Right lobe of liver (tissue), 6 donors: Measurements from ENCODE around the gene TFF2. TPM values are rescaled to one million over a fixed set of nuclear protein-coding genes. Genes with fewer than 3 reads are reported as not detected.

Experiments used
- ATAC-seq, 4 donors: fragments of 200-7000 bp; cut with Tn5 transposase; one replicate each; pipeline ENCODE4 v1.9.1; 2020; ENCODE audit warnings: mild to moderate bottlenecking in 4 of 4, moderate library complexity in 4 of 4
- DNase-seq, 3 donors: peaks; one replicate each; pipeline ENCODE4 v3.0.0-alpha.2; 2020
- H3K27ac ChIP-seq, 3 donors: fragments of 200-600 bp; one replicate each; pipeline ENCODE4 v1.8.0; 2022
- H3K27me3 ChIP-seq, 2 donors: fragments of 200-600 bp; one replicate each; pipeline ENCODE4 v1.8.0; 2022
- H3K36me3 ChIP-seq, 4 donors: fragments of 200-600 bp; sonication (generic) in 1 of 4; one replicate each; pipeline versions ENCODE4 v1.5.1 to v1.8.0; 2017 to 2022; ENCODE audit warnings: control low read depth in 1 of 4
- H3K4me1 ChIP-seq, 4 donors: fragments of 200-600 bp; sonication (generic) in 1 of 4; one replicate each; pipeline versions ENCODE4 v1.5.1 to v1.8.0; 2017 to 2022; ENCODE audit warnings: control low read depth in 1 of 4
- H3K4me3 ChIP-seq, 3 donors: fragments of 200-600 bp; one replicate each; pipeline ENCODE4 v1.8.0; 2022
- H3K9me3 ChIP-seq, 4 donors: fragments of 200-600 bp; sonication (generic) in 1 of 4; one replicate each; pipeline versions ENCODE4 v1.5.1 to v1.8.0; 2017 to 2022; ENCODE audit warnings: control low read depth in 1 of 4
- POLR2A ChIP-seq: fragments of 450-650 bp; IDR thresholded peaks from one replicate; pipeline ENCODE4 v1.6.1; 2017; ENCODE audit warnings: antibody characterized with exemption, mild to moderate bottlenecking
- WGBS: methylation state at CpG from one replicate; pipeline ENCODE4 v1.1.6; 2018; ENCODE audit warnings: low coverage, low lambda C conversion rate; ENCODE audit not compliant: insufficient coverage; ENCODE audit errors: missing lambda C conversion rate; 5-methylcytosine and 5-hydroxymethylcytosine counted together
- intact Hi-C, 2 donors: fragments of 100-400 bp; cut with DNase I; formaldehyde crosslinking; loops; one replicate each; pipeline versions ENCODE4 v1.11.2 to v1.14.1; 2022
- total RNA-seq, 6 experiments: library from RNA; depleted of rRNA in 2 of 6; stranded (reverse); fragments of >200 nt in 2 of 6; fragmentation: NEBNext Ultra II Directional in 3 of 6; extraction: Animal tissue kit (Norgen Biotek cat#: 25700) in 3 of 6; gene quantifications; one replicate each; pipeline versions ENCODE4 v1.1.0 to v1.2.4, GENCODE V29; 2016 to 2023
- TF ChIP-seq, protein P1 (sequence below), 4 donors: fragments of 200-600 bp in 3 of 4; fragments of 450-650 bp in 1 of 4; IDR thresholded peaks; one replicate each; pipeline versions ENCODE4 v1.5.1 to v1.8.0; 2016 to 2022; ENCODE audit warnings: antibody characterized with exemption in 4 of 4, mild to moderate bottlenecking in 2 of 4
- donor health status: DM: no; HTN: yes; CAD: no.
- donor health status: DM: no; HTN: no; CAD: no.
- donor health status: DM: no; HTN: no; CAD: no.
- donor health status: DM: no; HTN: yes; CAD: no.
- donor health status: DM: no; HTN: yes; CAD: no.

TFF2 gene
- total RNA-seq, 6 experiments from 2014 or later: 0.29 to 0.61 (median 0.49) TPM; not detected in 2

DNA sequence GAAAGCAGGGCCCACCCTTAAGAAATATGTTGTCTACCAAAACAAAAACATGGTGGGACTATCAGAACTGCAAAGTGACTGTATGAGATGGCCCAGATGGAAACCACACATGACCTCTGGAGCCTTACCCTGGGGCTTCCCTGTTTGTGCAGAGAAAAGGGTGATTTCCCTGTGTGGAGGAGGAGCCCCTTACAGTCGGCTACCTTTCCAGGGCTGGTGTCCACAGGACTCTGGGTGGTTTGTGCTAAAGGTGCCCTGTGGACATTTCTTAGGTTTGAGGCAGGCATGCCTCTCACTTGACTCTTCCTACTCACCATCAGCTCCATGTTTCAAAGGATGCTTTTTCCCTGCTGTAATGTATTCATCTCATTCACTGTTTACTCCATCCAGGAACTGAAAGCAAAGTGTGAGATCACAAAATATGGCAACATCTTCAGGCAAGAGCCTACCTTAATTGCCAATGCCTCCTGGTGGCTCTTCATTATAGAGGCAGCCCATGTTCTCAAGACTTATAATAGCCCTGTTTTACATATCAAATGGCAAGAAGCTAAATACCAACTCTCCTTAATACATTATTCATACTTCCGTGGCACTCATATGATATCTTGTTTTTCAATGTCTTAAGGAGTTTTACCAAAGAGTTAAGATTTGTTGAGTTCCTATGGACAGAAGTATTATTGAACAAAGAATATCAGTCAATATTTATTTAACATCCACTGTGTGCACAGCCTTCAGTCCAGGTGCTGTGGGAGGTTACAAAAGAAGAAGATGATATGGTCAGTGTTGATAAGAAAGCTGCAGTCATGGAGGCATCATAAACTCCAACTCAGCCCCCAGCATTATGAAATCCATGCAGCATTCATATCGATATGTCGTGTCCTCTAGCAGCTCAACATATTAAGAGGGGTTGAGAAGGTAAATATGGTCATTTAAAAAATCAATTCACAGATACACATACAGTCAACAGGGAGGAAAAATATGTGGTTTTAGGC lies 20.1 kb downstream of the TFF2 start:
- TF ChIP-seq POLR2A: no peak
- TF ChIP-seq, protein P1, sequence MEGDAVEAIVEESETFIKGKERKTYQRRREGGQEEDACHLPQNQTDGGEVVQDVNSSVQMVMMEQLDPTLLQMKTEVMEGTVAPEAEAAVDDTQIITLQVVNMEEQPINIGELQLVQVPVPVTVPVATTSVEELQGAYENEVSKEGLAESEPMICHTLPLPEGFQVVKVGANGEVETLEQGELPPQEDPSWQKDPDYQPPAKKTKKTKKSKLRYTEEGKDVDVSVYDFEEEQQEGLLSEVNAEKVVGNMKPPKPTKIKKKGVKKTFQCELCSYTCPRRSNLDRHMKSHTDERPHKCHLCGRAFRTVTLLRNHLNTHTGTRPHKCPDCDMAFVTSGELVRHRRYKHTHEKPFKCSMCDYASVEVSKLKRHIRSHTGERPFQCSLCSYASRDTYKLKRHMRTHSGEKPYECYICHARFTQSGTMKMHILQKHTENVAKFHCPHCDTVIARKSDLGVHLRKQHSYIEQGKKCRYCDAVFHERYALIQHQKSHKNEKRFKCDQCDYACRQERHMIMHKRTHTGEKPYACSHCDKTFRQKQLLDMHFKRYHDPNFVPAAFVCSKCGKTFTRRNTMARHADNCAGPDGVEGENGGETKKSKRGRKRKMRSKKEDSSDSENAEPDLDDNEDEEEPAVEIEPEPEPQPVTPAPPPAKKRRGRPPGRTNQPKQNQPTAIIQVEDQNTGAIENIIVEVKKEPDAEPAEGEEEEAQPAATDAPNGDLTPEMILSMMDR (IDR thresholded peaks at IDR 0.05): no peak
- ATAC-seq: no peak

DNA sequence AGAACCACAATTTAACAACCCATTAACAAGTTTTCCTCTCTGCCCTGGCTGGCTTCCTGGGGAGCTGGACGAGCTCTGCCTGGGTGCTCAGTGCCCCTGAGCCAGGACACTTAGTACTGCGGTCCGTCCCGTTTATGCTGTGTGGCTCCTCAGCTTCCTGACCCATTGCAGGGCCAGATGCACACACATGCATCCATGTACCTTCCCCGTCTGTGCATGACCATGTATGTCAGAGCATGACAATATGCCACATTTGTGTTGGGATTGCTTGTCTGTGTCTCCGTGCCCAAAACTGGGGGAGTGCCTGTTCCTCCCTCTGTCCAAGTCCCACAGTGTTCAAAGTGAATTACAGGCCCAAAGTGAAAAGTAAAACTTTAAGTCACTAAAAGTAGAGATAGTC lies 25.9 kb downstream of the TFF2 start:
- 77% methylated on average over 4 of the region's 6 CpGs for WGBS
- H3K9me3 ChIP-seq: no peaks in the 10 kb centered on the region
- no peaks in the 10 kb centered on the region for H3K4me1 ChIP-seq
- intact Hi-C loops: no loop called here
- DNase-seq (peak in 1 of 3 donors; percentile 19), ATAC-seq (no peak)
- no peak overlapping the region for H3K4me3 ChIP-seq
- no peaks in the 10 kb centered on the region for H3K27me3 ChIP-seq
- TF ChIP-seq, protein P1 (IDR thresholded peaks at IDR 0.05): no peak
- no peak for TF ChIP-seq POLR2A
- no peak overlapping the region for H3K27ac ChIP-seq
- H3K36me3 ChIP-seq: no peaks in the 10 kb centered on the region

More for the DNA sequence above, 20.1 kb downstream of the TFF2 start:
- no peak overlapping the region for H3K4me3 ChIP-seq
- WGBS: 45% methylated on average over 3 of the region's 4 CpGs
- H3K36me3 ChIP-seq: no peaks in the 10 kb centered on the region
- intact Hi-C loops: no loop called here
- peak in 1 of 3 donors; percentile 7 for DNase-seq
- H3K27me3 ChIP-seq: no peaks in the 10 kb centered on the region
- H3K27ac ChIP-seq: no peak overlapping the region
- H3K4me1 ChIP-seq: no peaks in the 10 kb centered on the region
- H3K9me3 ChIP-seq: no peaks in the 10 kb centered on the region

DNA sequence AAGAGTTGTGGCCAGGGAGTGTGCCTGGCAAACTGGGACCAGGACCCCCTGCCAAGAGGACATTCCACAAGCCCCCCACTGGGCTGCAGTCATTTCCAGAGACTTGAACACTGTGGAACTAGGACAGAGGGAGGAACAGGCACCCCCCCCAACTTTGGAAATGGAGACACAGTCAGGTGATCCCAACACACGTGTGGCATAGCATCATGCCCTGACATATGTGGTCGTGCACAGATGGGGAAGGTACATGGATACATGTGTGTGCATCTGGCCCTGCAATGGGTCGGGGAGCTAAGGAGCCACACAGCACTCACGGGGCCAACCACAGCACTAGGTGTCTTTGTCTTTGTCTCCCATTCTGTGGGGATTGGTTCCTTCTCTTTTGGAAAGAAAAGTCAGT lies 28.9 kb downstream of the TFF2 start:
- DNase-seq (no peak), ATAC-seq (no peak)
- no peak overlapping the region for H3K27ac ChIP-seq
- H3K4me1 ChIP-seq: no peaks in the 10 kb centered on the region
- no peaks in the 10 kb centered on the region for H3K9me3 ChIP-seq
- intact Hi-C loops: no loop called here
- H3K4me3 ChIP-seq: no peak overlapping the region
- TF ChIP-seq POLR2A: no peak
- TF ChIP-seq, protein P1 (IDR thresholded peaks at IDR 0.05): no peak
- no peaks in the 10 kb centered on the region for H3K27me3 ChIP-seq
- 70% methylated on average over 2 of the region's 4 CpGs for WGBS
- H3K36me3 ChIP-seq: no peaks in the 10 kb centered on the region

DNA sequence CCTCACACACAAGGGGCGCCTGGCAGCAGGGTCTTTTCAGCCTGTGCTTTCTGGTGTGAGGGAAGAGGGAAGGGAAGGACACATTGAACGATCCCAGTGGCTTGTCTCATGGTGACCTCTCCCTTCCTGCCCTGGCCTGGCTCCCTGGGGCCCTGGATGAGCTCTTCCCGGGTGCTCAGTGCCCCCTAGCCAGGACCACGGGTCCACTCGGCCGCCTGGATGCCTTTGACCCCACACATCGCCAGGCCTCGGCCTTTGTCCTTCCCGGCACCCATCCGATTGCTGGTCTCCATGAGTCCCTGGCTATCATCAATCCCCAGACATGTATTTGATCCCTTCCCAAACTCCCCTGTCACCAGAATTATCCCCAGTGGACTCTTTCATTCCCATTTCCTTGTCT lies 29.6 kb downstream of the TFF2 start:
- TF ChIP-seq POLR2A: no peak
- TF ChIP-seq, protein P1 (IDR thresholded peaks at IDR 0.05): no peak
- intact Hi-C loops: no loop called here
- no peaks in the 10 kb centered on the region for H3K4me1 ChIP-seq
- H3K9me3 ChIP-seq: no peaks in the 10 kb centered on the region
- H3K36me3 ChIP-seq: no peaks in the 10 kb centered on the region
- 89% methylated on average over 7 of the region's 10 CpGs for WGBS
- no peak overlapping the region for H3K27ac ChIP-seq
- no peak for DNase-seq
- no peaks in the 10 kb centered on the region for H3K27me3 ChIP-seq
- H3K4me3 ChIP-seq: no peak overlapping the region
- ATAC-seq: no peak
